ENCODE results near the gene LAMA2. TPM values are rescaled to one million over a fixed set of nuclear protein-coding genes. Genes with fewer than 3 reads are reported as not detected.
"Not testable (repeated sequence)": the region's sequence is repeated elsewhere in the genome, so short reads cannot be mapped to it uniquely, and the experiment has no call there.

LAMA2 gene
- total RNA-seq, 1 donor from 2014 or later: 0.17 TPM

GRCh38 chr6:129120856-129121638, 238.1 kb downstream of the LAMA2 start:
- DNase-seq: no peak

- DNase-seq: no peak
These were observed 241.4 kb downstream of the LAMA2 start for GRCh38 chr6:129124347-129124746.

GRCh38 chr6:129130106-129130505, 247.2 kb downstream of the LAMA2 start:
- no peak for DNase-seq

GRCh38 chr6:129130959-129131681, 248.2 kb downstream of the LAMA2 start:
- DNase-seq: no peak

GRCh38 chr6:129133770-129134192, 250.8 kb downstream of the LAMA2 start:
- DNase-seq: peak; percentile 66

- DNase-seq: peak; percentile 38
These were observed 251.6 kb downstream of the LAMA2 start for GRCh38 chr6:129134535-129134934.

GRCh38 chr6:129135451-129135850, 252.5 kb downstream of the LAMA2 start:
- DNase-seq: no peak

GRCh38 chr6:129136751-129137150, 253.8 kb downstream of the LAMA2 start:
- no peak for DNase-seq

GRCh38 chr6:129138739-129139405, 255.9 kb downstream of the LAMA2 start:
- DNase-seq: no peak

- DNase-seq: no peak
These were observed 257.6 kb downstream of the LAMA2 start for GRCh38 chr6:129140526-129140925.

GRCh38 chr6:129141499-129141898, 258.6 kb downstream of the LAMA2 start:
- DNase-seq: no peak

GRCh38 chr6:129146902-129147301, 264.0 kb downstream of the LAMA2 start:
- DNase-seq: no peak

- DNase-seq: no peak
These were observed 267.6 kb downstream of the LAMA2 start for GRCh38 chr6:129150507-129150906.

GRCh38 chr6:129153257-129153656, 270.3 kb downstream of the LAMA2 start:
- DNase-seq: no peak

- DNase-seq: not testable (repeated sequence)
These were observed 276.3 kb downstream of the LAMA2 start for GRCh38 chr6:129159242-129159641.

GRCh38 chr6:129162605-129163004, 279.7 kb downstream of the LAMA2 start:
- no peak for DNase-seq

GRCh38 chr6:129163551-129163950, 280.6 kb downstream of the LAMA2 start:
- no peak for DNase-seq

- DNase-seq: no peak
These were observed 281.1 kb downstream of the LAMA2 start for GRCh38 chr6:129164032-129164431.

- DNase-seq: not testable (repeated sequence)
These were observed 289.5 kb downstream of the LAMA2 start for GRCh38 chr6:129172279-129172995.

- DNase-seq: no peak
These were observed 292.1 kb downstream of the LAMA2 start for GRCh38 chr6:129175066-129175465.

GRCh38 chr6:129177801-129178200, 294.9 kb downstream of the LAMA2 start:
- peak; percentile 23 for DNase-seq

- no peak for DNase-seq
These were observed 296.3 kb downstream of the LAMA2 start for GRCh38 chr6:129179283-129179682.

GRCh38 chr6:129181001-129181400, 298.1 kb downstream of the LAMA2 start:
- peak; percentile 45 for DNase-seq
